NCI-H748 (cell line): ENCODE data around the gene TBC1D17.

Experiments
- DNase-seq: peaks from one replicate; lab custom pipeline; 2025; ENCODE audit not compliant: unreplicated experiment; lab: John Stamatoyannopoulos, UW

Gene TBC1D17

DNA sequence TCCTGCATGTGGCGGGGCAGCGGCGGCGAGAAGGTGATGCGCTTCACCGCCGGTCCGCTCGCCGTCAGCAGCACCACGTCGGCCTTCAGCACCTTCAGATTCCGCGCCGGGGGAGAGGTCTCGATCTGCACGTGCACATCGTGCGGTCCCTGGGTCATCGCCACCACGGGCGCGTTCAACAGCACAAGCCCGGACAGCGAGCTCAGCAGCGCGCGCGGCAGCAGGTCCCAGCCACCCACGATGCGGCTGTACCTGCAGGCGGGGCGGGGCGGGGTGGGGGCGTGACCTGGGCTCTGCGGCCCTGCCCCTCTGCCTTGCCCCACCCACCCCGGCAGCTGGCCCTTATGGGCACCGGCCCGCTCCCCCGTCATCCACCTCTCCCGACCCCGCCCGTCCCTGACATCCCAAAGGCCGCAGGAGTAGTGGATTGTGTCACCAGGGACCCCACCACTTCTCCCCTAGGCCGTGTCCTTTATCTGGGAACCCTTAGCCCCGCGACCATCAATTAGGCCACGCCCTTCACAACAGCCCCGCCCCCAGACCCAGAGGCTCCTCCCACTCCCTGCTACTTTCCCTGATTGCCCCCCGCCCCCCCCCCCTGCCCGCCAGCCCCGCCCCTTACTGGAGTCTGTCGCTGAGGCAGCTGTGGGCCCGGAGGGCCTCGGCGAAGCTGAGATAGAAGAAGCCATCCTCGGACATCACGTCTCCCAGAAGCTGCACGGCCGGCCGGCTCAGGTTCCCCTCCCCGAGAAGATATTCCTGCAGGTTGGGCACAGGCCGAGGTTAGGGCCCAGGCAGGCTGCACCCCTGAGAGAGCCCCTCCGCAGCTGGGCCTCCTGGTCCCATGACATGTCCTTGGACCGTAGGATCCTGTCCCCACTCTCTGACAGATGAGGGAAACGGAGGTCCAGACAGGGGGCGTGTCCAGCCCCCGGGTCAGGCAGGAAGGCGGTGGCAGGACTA is 13.1 kb downstream of the TBC1D17 start:
- DNase-seq: peak; percentile 81

DNA sequence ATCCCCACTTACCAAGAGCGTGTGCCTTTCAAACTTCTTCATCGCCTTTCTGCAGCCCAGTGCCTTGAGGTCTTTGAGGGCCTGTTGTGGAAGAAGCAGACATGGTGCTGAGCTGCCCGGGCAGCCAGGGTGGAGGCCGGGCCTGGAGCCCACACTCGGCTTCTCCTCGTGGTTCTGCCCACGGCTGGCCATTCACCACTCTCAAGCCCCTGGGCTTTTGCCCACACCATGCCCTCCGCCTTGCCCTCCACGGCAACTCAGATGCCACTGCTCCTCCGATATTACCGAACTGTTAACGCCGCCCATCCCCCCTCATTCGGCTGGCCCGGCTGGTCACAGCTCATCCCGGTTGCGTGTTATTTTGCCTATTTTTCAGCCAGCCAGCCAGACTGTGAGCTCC is 13.9 kb downstream of the TBC1D17 start:
- no peak for DNase-seq

DNA sequence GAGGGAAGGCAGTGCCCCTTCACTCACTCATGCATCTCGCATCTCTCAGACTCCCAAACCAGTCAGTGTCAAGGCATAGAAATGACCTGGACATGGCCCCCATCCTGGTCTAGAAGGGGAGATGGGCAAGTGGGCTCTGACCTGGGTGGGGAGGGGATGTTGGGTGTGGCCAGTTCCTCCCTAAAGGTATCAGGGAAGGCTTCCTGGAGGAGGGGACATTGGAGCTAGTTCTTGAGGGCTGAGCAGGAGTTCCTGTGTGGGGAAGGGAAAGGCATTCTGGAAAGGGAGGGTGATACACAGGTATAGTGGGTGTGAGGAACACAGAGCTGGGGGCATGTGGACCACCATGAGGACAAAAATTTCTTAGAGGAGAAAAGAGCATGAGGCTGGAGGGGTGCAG is 15.2 kb downstream of the TBC1D17 start:
- DNase-seq: no peak

DNA sequence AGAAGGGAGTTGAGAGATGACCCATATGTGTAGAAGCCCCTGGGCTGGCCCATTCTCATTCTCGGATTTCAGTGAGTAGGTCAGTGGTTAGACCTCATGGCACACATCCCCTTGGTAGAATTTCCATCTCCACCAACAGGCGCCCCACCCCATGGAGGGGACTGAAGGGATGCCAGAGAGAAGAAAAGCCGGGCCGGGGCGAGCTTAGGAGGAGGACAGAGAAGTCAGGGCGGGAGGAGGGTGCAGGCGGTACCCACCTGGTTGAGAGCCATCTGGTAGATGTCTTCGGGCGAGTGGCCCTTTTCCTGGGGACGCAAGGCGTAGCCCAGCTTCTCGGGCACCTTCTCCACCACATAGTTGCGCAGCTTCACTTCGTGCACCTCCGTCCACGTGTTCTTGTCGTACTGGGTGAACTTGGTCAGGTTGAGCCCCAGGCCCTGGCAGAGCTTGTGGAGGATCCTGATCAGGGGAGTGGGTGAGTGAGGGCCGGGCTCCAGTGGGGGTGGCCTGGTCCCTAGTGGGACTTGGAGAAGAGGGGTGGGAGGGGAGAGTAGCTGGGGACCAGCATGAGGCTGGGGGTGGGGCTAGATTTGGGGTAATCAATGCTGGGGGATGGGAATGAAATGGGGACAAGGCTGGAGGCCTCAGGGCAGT is 16.6 kb downstream of the TBC1D17 start:
- no peak for DNase-seq

DNA sequence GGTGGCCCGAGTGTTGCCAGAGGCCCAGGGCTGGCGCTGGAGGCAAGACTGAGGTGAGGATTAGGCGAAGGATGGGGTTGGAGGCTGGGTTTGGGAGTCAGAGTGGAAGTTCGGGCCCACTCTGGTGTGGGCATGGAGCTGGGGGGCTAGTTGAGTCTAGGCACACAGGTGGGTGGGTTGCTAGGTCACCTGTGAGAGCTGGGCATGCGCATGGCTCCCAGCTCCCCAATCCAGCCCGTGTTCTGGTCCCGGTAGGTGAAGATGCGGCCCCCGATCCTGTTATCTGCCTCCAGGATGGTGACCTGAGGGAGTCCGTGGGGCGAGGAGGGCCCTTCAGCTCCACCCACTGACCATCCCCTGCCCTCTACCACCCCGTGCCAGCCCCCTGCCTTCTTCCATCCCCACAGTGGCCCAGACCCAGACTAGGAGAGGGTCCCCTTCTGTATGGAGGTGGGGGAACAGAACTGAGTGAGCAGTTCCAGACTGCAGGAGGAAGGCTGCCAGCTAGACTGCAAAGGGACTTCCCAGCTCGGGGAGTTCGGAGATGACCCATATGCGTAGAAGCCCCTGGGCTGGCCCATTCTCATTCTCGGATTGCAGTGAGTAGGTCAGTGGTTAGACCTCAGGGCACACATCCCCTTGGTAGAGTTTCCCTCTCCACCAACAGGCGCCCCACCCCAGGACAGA is 17.5 kb downstream of the TBC1D17 start:
- DNase-seq: no peak

DNA sequence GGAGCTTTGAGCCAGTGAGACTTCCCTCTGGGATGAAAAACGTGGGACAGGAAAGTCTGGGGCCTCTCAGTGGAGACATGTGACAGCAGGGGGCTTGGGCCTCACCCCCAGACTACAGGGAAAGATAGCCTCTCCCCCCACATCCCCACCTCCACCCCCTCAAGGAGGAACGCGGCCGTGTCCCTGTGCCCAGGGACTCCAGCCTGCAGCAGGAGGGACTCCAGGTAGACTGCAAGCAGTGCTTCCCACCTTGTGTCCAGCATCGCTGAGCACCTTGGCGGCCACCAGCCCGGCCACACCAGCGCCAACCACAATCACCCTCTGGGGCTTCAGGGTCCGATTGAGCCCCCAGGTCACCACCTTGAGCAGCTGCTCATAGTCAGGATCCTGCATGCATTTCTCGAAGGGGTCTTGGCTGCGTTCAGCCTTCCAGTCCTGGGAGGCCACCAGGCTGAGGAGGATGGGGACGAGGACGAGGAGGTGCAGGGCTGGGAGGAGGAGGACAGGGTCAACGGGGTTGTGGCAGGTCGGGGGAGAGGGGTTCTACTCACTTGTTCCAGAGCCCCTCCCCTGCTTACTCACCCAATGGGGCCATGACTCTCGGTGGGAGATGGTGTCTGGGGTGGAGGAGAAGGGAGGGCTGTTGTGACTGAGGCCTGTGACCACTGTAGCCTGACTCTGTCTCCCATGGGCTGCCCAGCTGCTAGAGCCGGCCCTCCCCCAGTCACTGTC is 18.2 kb downstream of the TBC1D17 start:
- DNase-seq: no peak

DNA sequence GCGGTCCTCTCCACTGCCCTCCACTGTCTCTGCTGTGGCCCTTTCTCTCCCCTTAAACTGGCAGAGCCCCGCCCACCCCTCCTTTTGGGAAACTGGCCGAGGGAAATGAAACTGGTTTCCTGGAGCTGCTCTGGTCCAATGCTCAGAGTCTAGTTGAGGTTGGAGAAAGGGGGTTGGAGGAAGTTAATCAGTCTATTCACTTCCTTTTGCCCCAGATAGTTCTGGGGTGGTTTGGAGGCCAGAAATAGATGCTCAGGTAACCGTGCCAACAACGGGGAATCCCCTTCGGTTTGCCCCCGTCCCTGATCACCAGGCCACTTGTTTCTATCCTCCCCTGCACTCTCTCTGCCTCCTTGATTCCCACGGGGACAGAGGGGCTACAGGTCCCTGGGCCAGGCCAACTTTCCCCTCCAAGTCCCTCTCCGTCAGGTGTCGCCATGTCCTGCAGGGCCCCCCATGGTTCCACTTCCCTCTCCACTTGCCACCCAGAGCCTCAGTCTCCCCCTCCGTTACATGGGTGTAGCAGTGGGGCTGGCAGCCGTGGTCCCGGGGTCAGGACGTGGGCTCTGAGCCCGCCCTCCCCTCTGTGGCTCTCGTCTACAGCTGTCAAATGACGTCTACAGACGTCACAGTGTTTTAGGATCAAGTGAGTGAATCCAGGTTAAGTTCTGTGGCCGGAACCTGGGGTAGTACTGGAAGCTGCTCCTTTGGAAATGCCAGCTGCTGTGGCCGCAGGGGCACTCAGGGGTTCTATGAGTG is 19.5 kb downstream of the TBC1D17 start, which contains the start of gene IL4I1:
TSS of gene IL4I1 (minus strand) at position 25 of the 759 bp plus-strand sequence. CDS start 727 bp downstream, outside the sequence.
- DNase-seq: no peak

DNA sequence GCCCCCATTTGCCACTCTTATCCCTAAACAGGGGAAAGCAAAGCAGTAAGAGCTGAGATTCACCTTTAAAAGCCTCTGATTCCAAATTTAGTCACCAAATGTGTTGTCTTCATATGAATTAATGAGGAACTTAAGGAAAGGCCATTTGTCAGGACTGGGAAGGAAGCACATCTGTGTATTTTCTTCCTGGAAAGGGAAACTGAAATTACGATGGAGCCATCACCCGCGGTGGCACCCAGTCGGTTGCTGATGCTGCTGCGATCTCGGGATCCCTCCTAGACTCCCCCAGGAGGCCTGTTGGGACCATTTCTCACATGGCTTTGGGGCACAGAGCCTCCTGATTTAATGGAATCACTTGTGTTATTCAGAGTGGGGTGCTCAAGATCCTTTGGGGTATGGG is 26.6 kb downstream of the TBC1D17 start:
- DNase-seq: no peak

DNA sequence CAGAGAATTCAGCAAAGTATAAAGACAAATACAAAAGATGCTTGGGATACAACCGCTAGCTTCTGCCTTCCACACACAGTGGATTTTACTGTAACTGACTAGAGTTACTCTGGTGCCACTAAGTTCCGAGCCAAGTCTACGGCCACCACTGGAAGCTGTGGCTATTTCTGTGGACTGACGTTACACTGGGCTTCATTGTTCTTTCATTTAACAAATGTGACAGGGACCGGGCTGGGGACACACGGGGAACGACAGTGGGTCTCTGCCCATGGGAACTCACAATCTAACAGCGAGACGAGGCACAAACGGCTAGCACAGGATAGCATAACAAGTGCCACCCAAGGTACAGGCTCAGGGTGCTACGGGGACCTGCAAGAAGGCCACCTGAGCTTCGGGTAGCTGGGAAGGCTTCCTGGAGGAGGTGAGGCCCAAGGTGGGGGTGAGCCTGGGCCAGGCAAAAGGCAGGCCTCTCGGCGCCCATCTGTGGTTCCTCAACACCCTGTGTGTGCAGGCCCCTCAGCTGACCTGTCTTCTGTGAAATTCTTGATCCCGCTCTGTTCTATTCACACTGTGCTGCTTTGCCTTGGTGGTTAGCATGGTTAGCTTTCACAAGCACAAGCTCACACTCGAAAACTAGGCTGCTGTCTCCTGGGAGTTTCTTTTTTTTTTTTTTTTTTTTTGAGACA is 29.5 kb downstream of the TBC1D17 start:
- DNase-seq: no peak

DNA sequence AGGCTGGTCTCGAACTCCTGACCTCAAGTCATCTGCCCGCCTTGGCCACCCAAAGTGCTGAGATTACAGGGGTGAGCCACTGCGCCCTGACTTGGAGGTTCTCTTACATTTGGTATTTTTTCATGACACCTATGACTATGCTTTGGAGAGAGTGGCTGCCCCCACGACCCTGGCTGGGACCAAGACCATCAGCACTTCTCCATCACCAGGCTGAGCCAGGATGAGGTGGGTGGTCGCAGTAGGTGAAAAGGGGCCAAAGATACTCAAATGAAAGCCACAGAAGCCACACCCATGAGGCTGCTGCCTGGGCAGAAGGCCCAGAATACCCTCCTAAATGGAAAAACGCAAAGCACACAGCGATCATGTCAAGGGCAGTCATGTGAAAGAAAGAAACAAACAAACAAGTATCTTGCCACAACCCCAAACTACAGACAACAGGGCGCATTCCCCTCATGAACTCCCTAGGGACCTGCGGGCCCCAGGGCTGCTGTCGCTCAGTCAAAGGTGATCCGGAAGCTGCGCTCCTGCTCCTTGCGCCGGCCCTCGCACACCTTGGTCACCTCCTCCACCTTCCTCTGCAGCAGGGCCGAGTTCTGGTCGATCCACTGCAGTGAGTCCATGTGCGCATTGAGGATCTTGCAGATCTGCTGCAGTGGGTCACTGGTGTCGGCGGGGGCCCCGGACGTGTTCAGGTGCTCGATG is 30.4 kb downstream of the TBC1D17 start:
- DNase-seq: no peak

DNA sequence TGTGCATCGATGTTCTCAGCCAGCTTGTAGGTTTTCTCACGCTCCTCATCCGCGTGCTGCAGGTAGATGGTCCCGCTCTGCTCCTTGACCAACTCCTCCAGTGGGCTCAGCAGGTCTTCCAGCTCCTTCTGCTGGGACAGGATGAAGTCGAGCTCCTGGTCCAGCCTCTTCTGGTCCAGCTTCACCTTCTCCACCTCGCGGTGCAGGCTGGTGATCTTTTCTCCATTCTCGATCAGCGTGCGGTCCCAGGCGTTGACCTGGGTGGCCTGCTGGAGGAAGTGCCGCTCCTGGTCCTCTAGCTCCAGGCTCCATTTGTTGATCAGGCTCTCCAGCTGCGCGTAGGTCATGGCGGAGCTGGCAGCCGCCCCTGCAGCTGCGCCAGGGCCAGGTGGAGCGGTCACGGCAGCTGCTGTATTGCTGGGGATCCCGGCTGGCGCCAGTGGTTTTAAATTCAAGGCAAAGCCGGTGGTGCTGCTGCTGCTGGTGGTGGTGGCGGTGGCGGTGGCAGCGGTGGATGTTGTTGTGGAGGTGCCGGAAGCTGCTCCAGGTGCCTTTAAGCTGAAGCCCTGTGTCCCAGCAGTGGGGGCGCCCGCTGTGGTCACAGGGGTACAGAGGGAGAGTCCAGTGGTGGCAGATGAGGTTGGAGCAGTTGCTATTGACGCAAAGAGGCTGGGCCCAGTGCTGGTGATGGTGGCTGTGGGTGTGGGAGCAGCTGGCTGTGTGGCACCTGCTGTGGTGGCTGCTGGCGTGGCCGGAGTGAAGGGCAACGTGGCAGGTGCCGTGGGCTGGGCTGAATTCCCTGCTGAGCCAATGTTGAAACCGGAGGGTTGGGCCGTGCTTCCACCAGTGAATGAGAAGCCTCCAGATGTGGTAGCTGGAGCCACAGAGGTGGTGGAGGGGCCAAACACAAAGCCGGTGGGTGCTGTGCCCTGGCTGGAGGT is 31.2 kb downstream of the TBC1D17 start:
- no peak for DNase-seq

DNA sequence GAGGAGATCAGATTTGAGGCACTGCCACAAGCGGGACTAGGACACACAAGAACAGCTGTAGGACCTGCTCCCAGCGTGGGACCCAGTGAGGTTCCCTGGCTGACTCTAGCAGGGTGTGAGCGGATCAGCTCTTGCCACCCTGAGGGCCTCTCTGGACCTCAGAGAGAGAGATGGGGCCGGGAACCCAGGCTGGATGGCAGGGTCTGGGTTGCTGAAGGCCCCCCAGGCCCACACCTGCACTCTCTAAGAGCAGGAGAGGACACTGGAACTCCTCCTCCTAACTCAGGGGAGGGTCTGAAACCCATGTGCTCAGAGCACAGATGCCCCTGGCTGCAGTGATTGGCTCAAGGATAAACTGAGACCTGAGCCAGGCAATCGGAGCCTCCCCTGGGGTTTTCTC is 32.7 kb downstream of the TBC1D17 start:
- no peak for DNase-seq

DNA sequence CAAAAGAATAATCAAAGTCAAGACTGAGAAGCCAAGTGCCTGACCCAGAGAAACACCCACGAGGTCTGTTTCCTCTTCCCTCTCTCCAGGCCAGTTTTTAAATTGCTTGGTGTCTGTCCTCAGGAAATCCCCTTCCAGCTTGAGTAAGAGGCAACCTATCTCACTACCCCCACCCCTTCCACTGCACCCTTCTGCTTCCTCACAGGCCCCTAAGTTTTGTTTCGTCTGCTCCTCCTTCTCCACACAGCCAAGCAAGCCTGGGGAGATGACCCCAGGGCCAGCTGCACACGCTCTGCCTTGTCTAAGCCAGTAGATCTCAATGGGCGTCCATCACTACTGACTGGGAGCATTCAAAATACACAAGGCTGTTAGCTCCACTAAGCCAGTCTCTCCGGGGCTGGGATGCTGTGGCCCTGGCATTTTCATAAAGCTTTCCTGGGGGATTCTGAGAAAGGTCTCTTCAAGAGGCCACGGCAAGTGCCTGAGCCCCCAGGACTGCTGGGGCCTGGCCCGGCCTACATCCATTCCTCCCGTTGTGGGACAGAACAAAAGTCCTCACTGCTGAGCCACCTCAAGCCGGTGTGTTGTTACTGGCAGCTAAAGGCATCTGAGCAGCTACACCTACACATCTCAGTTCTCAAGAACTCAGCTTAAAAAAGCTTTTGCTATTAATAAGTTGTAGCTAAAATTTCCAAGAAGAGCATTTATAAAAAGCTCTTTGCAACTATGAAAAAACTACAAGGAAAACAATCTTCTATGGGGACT is 34.1 kb downstream of the TBC1D17 start:
- no peak for DNase-seq

DNA sequence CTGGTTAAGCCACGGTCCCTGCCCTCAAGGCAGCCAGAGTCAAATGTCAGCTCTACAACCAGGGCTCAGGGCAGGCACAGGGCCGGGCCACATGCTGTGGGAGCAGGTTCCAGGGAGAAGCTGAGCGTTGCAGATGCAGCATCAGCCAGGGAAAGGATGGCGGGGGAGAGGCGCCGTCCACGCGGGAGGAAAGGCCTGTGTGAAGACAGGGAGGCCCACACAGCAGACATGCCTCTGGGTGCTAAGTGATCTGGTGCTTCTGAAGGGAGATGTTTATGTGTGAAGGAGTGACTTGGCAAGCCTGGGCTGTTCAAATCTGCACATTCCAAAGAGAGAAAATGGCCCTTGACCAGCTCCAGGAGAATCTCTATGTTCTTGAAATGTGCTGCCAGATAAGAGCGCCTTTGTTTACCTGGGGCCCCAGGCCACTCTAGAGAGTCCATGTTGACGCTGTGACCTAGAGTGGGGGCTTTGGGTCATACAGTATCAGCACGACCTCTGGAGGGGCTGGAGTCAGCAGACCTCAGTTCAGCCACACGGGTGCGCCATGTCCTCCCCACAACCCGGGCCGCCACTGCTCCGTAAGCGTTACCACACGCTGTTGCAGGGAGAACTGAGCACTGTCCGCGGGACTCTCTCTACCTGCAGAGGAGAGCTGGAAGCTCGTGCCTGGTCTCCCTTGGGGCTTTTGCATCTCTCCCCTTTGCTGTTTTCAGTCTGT is 35.6 kb downstream of the TBC1D17 start:
- no peak for DNase-seq

DNA sequence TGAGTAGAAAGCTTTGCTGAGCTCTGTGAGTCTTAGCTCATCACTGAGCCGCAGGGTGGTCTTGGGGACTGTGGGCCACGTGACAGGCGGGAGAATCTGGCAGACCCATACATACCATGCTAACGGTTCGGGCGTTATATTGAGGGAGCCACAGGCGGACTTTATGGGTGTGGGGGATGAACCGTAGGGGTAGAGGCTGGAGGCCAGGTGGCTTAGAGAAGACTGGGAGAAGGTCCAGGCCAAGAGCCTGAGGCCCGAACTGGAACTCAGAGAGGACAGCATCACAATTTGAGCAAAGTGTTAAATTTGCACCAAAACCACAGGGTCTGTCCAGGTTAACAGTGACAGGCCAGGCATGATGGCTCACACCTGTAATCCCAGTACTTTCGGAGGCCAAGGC is 36.2 kb downstream of the TBC1D17 start:
- no peak for DNase-seq

DNA sequence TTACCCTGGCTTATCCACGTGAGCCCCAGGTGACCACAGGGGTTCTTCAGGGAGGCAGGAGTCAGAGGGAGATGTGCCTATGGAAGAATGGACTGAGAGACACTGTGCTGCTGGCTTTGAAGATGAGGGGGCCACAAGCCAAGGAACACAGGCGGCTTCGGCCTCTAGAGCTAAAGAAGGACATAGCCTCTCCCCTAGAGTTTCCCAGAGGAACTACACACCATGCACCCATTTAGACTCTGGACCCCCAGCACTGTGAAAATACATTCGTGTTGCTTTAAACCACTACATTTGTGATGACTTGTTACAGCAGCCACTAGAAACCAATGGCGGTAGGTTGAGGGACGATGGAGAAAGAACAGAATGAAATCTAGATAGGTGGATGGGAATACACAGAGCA is 37.8 kb downstream of the TBC1D17 start:
- DNase-seq: no peak
